GM12875 (cell line): ENCODE measurements around the gene PMP22.

Experiments
- H3K4me3 ChIP-seq: one replicate; pipeline ENCODE4 v1.5.1; 2011; ENCODE audit warnings: low read depth, low read length, control low read depth
- TF ChIP-seq, protein P1 (sequence below): IDR thresholded peaks from 2 replicates; pipeline ENCODE4 v1.5.1; 2011; ENCODE audit warnings: low read depth, mild to moderate bottlenecking, control low read depth, inconsistent platforms, low read length, moderate library complexity, borderline replicate concordance; ENCODE audit not compliant: insufficient read depth

Gene PMP22

DNA sequence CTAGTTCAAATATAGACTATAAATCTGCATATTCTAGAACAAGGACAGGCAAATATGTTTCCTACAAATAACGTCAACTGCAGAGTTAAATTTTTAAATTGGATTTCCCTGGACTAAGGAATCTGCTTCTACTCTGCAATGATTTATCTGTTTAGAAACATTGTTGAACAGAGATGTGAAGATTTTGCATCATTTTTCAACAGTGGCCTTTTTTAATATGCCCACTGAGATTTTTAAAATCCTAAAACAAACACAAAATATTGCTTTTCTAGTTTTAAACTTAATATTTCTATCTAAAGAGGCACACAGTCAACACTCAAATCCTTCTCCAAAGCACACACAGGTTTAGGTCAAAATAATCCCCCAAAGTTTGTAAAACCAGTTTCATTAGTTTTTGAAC, 23.7 kb upstream of the PMP22 start:
- H3K4me3 ChIP-seq: no peak overlapping the region
- TF ChIP-seq, protein P1, sequence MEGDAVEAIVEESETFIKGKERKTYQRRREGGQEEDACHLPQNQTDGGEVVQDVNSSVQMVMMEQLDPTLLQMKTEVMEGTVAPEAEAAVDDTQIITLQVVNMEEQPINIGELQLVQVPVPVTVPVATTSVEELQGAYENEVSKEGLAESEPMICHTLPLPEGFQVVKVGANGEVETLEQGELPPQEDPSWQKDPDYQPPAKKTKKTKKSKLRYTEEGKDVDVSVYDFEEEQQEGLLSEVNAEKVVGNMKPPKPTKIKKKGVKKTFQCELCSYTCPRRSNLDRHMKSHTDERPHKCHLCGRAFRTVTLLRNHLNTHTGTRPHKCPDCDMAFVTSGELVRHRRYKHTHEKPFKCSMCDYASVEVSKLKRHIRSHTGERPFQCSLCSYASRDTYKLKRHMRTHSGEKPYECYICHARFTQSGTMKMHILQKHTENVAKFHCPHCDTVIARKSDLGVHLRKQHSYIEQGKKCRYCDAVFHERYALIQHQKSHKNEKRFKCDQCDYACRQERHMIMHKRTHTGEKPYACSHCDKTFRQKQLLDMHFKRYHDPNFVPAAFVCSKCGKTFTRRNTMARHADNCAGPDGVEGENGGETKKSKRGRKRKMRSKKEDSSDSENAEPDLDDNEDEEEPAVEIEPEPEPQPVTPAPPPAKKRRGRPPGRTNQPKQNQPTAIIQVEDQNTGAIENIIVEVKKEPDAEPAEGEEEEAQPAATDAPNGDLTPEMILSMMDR: no peak

DNA sequence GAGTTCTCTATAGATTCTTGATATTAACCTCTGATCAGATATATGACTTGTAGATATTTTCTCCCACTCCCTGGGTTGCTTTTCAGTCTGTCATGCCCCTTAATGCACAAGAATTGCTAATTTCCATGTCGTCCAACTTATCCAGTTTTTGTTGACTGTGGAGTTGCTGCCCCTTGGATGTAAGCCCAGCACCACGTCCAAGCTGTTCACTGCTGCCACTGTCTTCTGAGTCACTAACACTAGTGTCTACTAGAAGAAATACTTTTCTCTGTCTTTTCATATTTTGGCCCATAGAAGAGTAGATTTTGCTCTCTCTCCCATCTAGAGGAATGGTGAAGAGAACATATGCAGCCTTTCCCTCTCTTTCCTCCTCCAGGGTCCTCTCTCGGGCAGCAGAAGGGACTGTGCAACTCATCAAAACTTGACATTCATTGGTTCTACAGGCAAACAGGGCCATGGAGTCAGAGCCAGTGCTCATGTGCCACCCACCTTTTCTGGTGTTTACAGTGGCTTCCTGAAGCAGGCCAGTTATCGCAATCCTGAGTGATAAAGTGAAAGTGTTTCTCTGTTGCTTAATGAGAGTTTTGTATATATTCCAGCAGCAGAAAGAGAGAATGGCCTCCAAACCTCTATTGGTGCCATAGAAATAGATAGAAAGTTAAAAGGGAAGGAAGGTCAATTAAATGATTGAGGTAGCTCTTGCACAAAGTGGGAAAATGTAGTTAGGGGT, 22.6 kb upstream of the PMP22 start:
- TF ChIP-seq, protein P1: no peak
- no peak overlapping the region for H3K4me3 ChIP-seq

DNA sequence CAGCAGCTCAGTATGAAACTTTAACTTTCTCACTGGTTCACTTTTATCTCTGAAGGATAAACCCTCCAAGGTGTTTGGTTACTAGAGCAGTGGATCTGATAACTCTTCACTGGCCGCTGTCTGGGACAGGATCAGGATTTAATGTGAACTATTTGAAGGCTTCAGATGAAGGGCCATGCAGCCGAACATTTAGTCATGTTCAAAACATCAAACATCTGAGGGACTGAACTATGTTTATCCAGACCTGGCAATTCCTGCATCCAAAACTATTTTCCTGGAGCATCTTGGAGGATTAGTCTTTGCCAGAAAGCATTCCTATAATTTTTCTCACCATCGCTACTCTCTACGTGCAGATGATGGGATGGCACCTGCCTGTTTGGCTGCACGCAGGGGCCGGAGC, 20.3 kb upstream of the PMP22 start:
- TF ChIP-seq, protein P1: no peak

DNA sequence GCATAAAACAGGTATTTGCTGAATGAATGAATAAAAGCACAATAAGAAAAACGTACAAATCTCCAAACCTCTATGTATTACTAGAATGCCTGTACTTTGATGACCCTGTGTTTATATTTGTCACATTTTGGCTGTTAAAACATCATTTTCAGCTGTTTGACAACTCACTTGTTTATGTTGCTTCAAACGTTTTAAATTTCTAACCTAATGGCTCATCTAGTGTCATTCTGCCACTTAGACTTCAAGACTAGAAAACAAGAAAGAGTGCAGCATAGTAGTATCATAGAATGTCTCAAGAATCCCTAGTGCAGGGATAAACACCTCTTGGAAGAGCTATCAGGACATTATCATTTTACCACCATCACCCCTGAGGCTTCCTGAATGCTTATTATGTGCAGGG, 19.4 kb upstream of the PMP22 start:
- TF ChIP-seq, protein P1: no peak

More for the DNA sequence above, 20.3 kb upstream of the PMP22 start:
- H3K4me3 ChIP-seq: no peak overlapping the region

DNA sequence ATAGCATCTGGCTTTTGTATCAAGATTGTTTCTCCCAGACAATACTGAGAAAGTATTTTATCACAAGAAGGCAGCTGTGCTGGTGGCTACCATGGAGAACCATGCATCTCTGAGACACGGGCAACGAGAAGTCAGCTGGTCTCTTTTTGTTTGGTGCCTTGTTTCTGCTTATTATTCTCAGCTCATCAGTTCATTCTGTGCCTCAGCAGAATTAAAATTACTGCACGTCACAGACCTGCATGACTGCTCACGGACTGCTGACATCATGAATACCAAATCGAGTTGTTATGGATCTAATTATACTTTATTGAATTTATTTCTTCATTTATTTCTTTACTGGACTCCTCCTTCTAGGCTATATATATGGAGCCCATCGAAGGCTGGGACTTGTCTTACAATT, 19.0 kb upstream of the PMP22 start:
- TF ChIP-seq, protein P1: no peak
- no peak overlapping the region for H3K4me3 ChIP-seq

More for the DNA sequence above, 19.4 kb upstream of the PMP22 start:
- no peak overlapping the region for H3K4me3 ChIP-seq

DNA sequence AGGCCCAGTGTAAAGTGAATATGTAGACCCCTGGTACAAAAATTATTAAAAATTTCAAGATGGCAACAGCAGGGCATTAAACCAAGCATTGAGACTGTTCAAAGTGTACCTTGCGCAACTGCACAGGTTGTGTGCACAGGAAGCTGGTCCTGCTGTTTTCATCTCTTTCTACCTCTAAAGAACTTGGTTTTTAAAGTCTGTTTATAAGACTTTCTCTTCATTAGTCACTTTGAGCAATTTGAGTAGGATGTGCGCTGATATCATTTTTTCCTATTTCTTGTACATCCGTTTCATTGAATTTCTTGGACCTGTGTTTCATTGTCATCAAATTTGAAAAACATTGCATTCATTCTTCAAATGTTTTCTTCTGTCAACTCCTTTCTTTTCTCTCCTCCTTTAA, 16.8 kb upstream of the PMP22 start:
- TF ChIP-seq, protein P1: no peak
- H3K4me3 ChIP-seq: no peak overlapping the region

DNA sequence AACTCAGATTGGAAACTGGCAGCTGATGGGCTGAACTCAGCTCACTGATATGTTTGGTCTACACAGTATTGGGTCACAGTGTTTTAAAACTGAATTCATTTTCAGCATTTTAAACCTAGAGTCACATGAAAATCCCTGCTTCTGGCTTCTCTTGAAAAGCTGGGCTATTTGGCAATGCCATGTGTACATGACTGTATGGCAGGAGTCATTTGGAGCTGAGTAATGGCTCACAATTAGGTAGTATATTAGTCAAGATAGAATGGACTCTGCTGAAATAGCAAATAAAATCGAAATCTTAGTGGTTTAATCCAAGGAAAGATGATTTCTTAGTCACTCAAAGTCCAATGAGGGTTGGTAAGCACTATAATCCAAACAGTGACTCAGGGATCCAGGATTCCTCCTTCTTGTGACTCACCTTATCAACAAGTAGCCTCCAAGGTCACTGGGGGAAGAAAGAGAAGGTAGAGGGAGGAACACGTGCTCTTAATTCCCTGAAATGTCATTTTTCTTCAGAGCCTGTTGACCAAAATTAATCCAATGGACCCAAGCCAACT, 13.9 kb upstream of the PMP22 start:
- TF ChIP-seq, protein P1: no peak
- no peak overlapping the region for H3K4me3 ChIP-seq
